GM12878 (cell line): ENCODE measurements around the gene IDI1. TPM values are rescaled to one million over a fixed set of nuclear protein-coding genes. Genes with fewer than 3 reads are reported as not detected.

Experiments used
- ATAC-seq: fragments of 200-7000 bp; cut with Tn5 transposase; 3 replicates; pipeline ENCODE4 v1.9.1; 2020; ENCODE audit warnings: mild to moderate bottlenecking, moderate library complexity
- BruUV-seq: library from RNA; stranded (reverse); fragments of 400-500 nt; replicated peaks from 2 replicates; lab custom pipeline; 2021; lab: Mats Ljungman, UMichigan
- CTCF ChIA-PET: fragments of 300-600 bp; sonication (Branson Sonifier 250); formaldehyde crosslinking; extraction: SDS; loops from one replicate; lab custom pipeline; 2021; ENCODE audit warnings: inconsistent platforms; lab: Yijun Ruan, JAX
- POLR2A ChIA-PET: fragments of 350-600 bp; formaldehyde crosslinking; extraction: SDS; loops from one replicate; lab custom pipeline; 2021; ENCODE audit warnings: inconsistent platforms; lab: Charles Lee
- RAD21 ChIA-PET: fragments of 300-600 bp; sonication (Branson Sonifier 250); formaldehyde crosslinking; loops from one replicate; lab custom pipeline; 2023; ENCODE audit warnings: antibody characterized with exemption; ENCODE audit not compliant: unreplicated experiment; lab: Charles Lee
- SMC1A ChIA-PET: fragments of 300-600 bp; sonication (Branson Sonifier 250); formaldehyde crosslinking; loops from one replicate; lab custom pipeline; 2023; ENCODE audit not compliant: unreplicated experiment, uncharacterized antibody; lab: Charles Lee
- DNase-seq: peaks from one replicate; pipeline ENCODE4 v3.0.0-alpha.2; 2011; ENCODE audit warnings: low read depth, low spot score
- FAIRE-seq: peaks from 3 replicates; lab custom pipeline; 2011; peaks lifted over from hg19 to GRCh38; lab: Jason Lieb, UNC
- H2AFZ ChIP-seq: 2 replicates; pipeline ENCODE4 v1.6.0; 2011; ENCODE audit warnings: low read depth, low read length, control low read depth; ENCODE audit not compliant: control insufficient read depth
- H3K27ac ChIP-seq: 2 replicates; pipeline ENCODE4 v1.5.1; 2011; ENCODE audit warnings: control low read depth; ENCODE audit not compliant: control insufficient read depth, insufficient read depth
- H3K27me3 ChIP-seq, 2 experiments: replicated peaks in 1 of 2; 2 replicates each; pipeline versions ENCODE4 v1.6.0 to v1.6.1; 2011; ENCODE audit warnings: low read length in 1 of 2; ENCODE audit not compliant: control insufficient read depth in 2 of 2, insufficient read depth in 2 of 2
- H3K36me3 ChIP-seq, 2 experiments: 2 replicates each; pipeline ENCODE4 v1.5.1; 2011; ENCODE audit warnings: low read length in 1 of 2; ENCODE audit not compliant: control insufficient read depth in 2 of 2, insufficient read depth in 2 of 2
- H3K4me1 ChIP-seq: 2 replicates; pipeline ENCODE4 v1.6.1; 2011; ENCODE audit warnings: mild to moderate bottlenecking, low read length, moderate library complexity, mixed read lengths; ENCODE audit not compliant: control insufficient read depth, insufficient read depth
- H3K4me2 ChIP-seq: 2 replicates; pipeline ENCODE4 v1.6.0; 2011; ENCODE audit warnings: control low read depth; ENCODE audit not compliant: control insufficient read depth, insufficient read depth
- H3K4me3 ChIP-seq: fragments of 200-600 bp; sonication (generic); 2 replicates; pipeline ENCODE4 v1.5.1; 2016
- H3K79me2 ChIP-seq: 2 replicates; pipeline ENCODE4 v1.6.0; 2011; ENCODE audit warnings: low read length; ENCODE audit not compliant: control insufficient read depth, insufficient read depth
- H3K9ac ChIP-seq: 2 replicates; pipeline ENCODE4 v1.8.0; 2011; ENCODE audit warnings: low read length, control low read depth, mixed read lengths; ENCODE audit not compliant: control insufficient read depth, insufficient read depth
- H3K9me3 ChIP-seq: replicated peaks from 3 replicates; pipeline ENCODE4 v1.5.1; 2011; ENCODE audit warnings: mild to moderate bottlenecking, low read length; ENCODE audit not compliant: control insufficient read depth, insufficient read depth
- H4K20me1 ChIP-seq: 2 replicates; pipeline ENCODE4 v1.6.0; 2011; ENCODE audit not compliant: control insufficient read depth, insufficient read depth
- BCL11A ChIP-seq: IDR thresholded peaks from 2 replicates; pipeline ENCODE4 v1.6.1; 2011; ENCODE audit warnings: low read depth, low read length
- CEBPB ChIP-seq, 2 experiments: fragments of 150-350 bp in 1 of 2; IDR thresholded peaks; 2 replicates each; pipeline ENCODE4 v1.6.1; 2012 to 2014; ENCODE audit warnings: low read depth in 2 of 2, low read length in 2 of 2, borderline replicate concordance in 1 of 2, inconsistent platforms in 1 of 2
- CREM ChIP-seq: IDR thresholded peaks from 2 replicates; pipeline ENCODE4 v1.6.1; 2014; ENCODE audit warnings: antibody characterized with exemption, low read depth
- ETV6 ChIP-seq, 2 experiments: fragments of 450-650 bp in 1 of 2; IDR thresholded peaks in 1 of 2; conservative IDR thresholded peaks in 1 of 2; 2 replicates each; pipeline ENCODE4 v1.6.1; 2014; ENCODE audit warnings: antibody characterized with exemption in 1 of 2, borderline replicate concordance in 1 of 2, low read depth in 1 of 2, mild to moderate bottlenecking in 1 of 2, moderate library complexity in 1 of 2
- GATAD2B ChIP-seq: fragments of 450-650 bp; conservative IDR thresholded peaks from 2 replicates; pipeline ENCODE4 v1.6.1; 2017; ENCODE audit warnings: low read depth, mild to moderate bottlenecking, moderate library complexity
- HDGF ChIP-seq: fragments of 450-650 bp; IDR thresholded peaks from 2 replicates; pipeline ENCODE4 v1.6.1; 2016; ENCODE audit warnings: antibody characterized with exemption
- NR2C2 ChIP-seq: IDR thresholded peaks from 2 replicates; pipeline ENCODE4 v1.6.1; 2011; ENCODE audit warnings: borderline replicate concordance, low read depth; ENCODE audit not compliant: control insufficient read depth, insufficient read length
- PML ChIP-seq: IDR thresholded peaks from 2 replicates; pipeline ENCODE4 v1.6.1; 2012; ENCODE audit warnings: low read length, inconsistent platforms
- RB1 ChIP-seq: fragments of 450-650 bp; formaldehyde crosslinking; IDR thresholded peaks from 2 replicates; pipeline ENCODE4 v1.6.1; 2017; ENCODE audit warnings: mild to moderate bottlenecking, borderline replicate concordance
- REST ChIP-seq: IDR thresholded peaks from 2 replicates; pipeline ENCODE4 v1.6.1; 2012; ENCODE audit warnings: mild to moderate bottlenecking, low read depth, low read length
- RFX5 ChIP-seq: IDR thresholded peaks from 2 replicates; pipeline ENCODE4 v1.6.1; 2011; ENCODE audit warnings: low read depth, low read length, improper control_type of control experiment
- ZNF274 ChIP-seq: IDR thresholded peaks from one replicate; pipeline ENCODE4 v1.8.0; 2011; ENCODE audit not compliant: insufficient read length, insufficient read depth
- WGBS: methylation state at CpG from one replicate; pipeline ENCODE4 v1.1.6; 2016; ENCODE audit warnings: low lambda C conversion rate; ENCODE audit not compliant: insufficient replicate concordance, insufficient coverage; ENCODE audit errors: missing lambda C conversion rate; 5-methylcytosine and 5-hydroxymethylcytosine counted together
- in situ Hi-C: fragments of 300-500 bp; cut with MboI; formaldehyde crosslinking; loops from 9 replicates; pipeline ENCODE4 v1.14.3; 2018; ENCODE audit warnings: mixed read lengths
- intact Hi-C: fragments of 100-400 bp; cut with micrococcal nuclease; formaldehyde crosslinking; loops from one replicate; pipeline ENCODE4 v1.14.2; 2022; ENCODE audit not compliant: unreplicated experiment
- polyA plus RNA-seq, 11 experiments: library from polyadenylated mRNA; depleted of rRNA in 4 of 11; unstranded in 6 of 11; stranded (reverse) in 5 of 11; fragments of >200 nt; fragmentation: Nextera tagmentation in 4 of 11; fragmentation: Illumina TruSeq in 1 of 11; extraction: Ambion mirVana in 4 of 11; extraction: Trizol in 1 of 11; gene quantifications; 1 replicate in 1 of 11; 2 replicates in 10 of 11; pipeline versions ENCODE4 v1.2.1 to v1.2.3, GENCODE V29; 2011 to 2016; ENCODE audit warnings: inconsistent platforms in 2 of 11, missing spikeins in 2 of 11, low read depth in 1 of 11
- total RNA-seq, 4 experiments: library from RNA; depleted of rRNA in 3 of 4; stranded (reverse); fragments of >200 nt in 3 of 4; fragmentation: Illumina TruSeq in 1 of 4; extraction: Trizol in 1 of 4; gene quantifications; 2 replicates each; pipeline versions ENCODE4 v1.2.1 to v1.2.3, GENCODE V29; 2013 to 2021
- TF ChIP-seq, protein P1 (sequence below): IDR thresholded peaks from 2 replicates; pipeline ENCODE4 v1.6.1; 2011; ENCODE audit warnings: borderline replicate concordance, low read depth, mild to moderate bottlenecking, moderate library complexity, low read length; ENCODE audit not compliant: insufficient read depth, poor library complexity, severe bottlenecking
- TF ChIP-seq, protein P2 (sequence below): IDR thresholded peaks from 2 replicates; pipeline ENCODE4 v1.6.1; 2012; ENCODE audit warnings: low read length, inconsistent platforms
- TF ChIP-seq, protein P3 (sequence below): IDR thresholded peaks from 2 replicates; pipeline ENCODE4 v1.6.1; 2012; ENCODE audit warnings: low read depth, low read length, improper control_type of control experiment

Gene IDI1
- total and polyA plus RNA-seq, 10 of the 15 experiments (the other 5 are each of a cell fraction or from before 2014, with no cell fraction given), result 85.5 to 223 (median 157) TPM

- TF ChIP-seq, protein P1, sequence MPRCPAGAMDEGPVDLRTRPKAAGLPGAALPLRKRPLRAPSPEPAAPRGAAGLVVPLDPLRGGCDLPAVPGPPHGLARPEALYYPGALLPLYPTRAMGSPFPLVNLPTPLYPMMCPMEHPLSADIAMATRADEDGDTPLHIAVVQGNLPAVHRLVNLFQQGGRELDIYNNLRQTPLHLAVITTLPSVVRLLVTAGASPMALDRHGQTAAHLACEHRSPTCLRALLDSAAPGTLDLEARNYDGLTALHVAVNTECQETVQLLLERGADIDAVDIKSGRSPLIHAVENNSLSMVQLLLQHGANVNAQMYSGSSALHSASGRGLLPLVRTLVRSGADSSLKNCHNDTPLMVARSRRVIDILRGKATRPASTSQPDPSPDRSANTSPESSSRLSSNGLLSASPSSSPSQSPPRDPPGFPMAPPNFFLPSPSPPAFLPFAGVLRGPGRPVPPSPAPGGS, result no peak
- TF ChIP-seq HDGF, result no peak
- TF ChIP-seq, protein P2, sequence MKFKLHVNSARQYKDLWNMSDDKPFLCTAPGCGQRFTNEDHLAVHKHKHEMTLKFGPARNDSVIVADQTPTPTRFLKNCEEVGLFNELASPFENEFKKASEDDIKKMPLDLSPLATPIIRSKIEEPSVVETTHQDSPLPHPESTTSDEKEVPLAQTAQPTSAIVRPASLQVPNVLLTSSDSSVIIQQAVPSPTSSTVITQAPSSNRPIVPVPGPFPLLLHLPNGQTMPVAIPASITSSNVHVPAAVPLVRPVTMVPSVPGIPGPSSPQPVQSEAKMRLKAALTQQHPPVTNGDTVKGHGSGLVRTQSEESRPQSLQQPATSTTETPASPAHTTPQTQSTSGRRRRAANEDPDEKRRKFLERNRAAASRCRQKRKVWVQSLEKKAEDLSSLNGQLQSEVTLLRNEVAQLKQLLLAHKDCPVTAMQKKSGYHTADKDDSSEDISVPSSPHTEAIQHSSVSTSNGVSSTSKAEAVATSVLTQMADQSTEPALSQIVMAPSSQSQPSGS, result no peak
Observed at GRCh38 chr10:1025683-1026082, 23.2 kb downstream of the IDI1 start, which contains the start of gene IDI2 (continued).

DNA sequence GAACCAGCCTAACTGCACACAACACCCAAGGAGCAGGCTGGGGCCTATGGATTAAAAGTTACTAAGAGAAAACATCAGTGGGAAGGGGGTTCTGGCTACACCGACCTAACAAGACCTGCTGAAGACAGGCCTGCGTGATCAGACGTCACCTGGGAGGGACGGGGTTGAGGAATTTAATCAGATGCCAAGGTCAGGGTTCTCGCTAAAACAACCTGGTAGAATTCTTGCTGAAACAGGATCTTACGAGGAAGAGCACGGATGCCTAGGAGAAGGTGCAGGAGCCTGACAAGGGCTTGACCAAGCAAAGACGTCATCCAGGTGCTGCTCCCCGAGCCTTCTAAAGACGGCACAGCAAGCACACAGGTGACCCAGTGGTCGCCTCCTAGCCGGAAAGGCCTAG, 24.8 kb downstream of the IDI1 start:
- ATAC-seq (no peak), DNase-seq (no peak), FAIRE-seq (no peak)
- Histone ChIP-seq H3K79me2 (no peaks in the 10 kb centered on the region), H4K20me1 (no peaks in the 10 kb centered on the region), H3K4me2 (no peak overlapping the region), H3K27ac (no peak overlapping the region), H3K9ac (no peak overlapping the region), H3K9me3 (no peaks in the 10 kb centered on the region), H2AFZ (no peak overlapping the region), H3K27me3 (no peaks in the 10 kb centered on the region), H3K36me3 (peaks cover 4 to 5% of the 10 kb centered on the region in 2 experiments; a peak in 3 of 4 replicates), H3K4me3 (no peak overlapping the region), H3K4me1 (no peaks in the 10 kb centered on the region)
- TF ChIP-seq BCL11A (no peak), ZNF274 (no peak), CREM (no peak), NR2C2 (no peak), RB1 (no peak), CEBPB (IDR thresholded peaks at IDR 0.05; ENCODE audit: borderline replicate concordance in 1 of 2, low read depth in 2 of 2, low read length in 2 of 2) (no peak), PML (no peak), ETV6 (conservative IDR thresholded peaks at IDR 0.05 in 1 of 2, IDR thresholded peaks at IDR 0.05 in 1 of 2; ENCODE audit: borderline replicate concordance in 1 of 2, low read depth in 1 of 2) (no peak), GATAD2B (no peak), REST (no peak), RFX5 (no peak), HDGF (no peak)
- TF ChIP-seq, protein P3, sequence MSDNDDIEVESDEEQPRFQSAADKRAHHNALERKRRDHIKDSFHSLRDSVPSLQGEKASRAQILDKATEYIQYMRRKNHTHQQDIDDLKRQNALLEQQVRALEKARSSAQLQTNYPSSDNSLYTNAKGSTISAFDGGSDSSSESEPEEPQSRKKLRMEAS, result no peak
- TF ChIP-seq, protein P2, result no peak
- BruUV-seq, result no TSS peak
- intact Hi-C loops, result no loop called here
- ChIA-PET SMC1A (no interaction called here), POLR2A (no interaction called here), RAD21 (no interaction called here), CTCF (no interaction called here)
- 98% methylated on average over 12 of the region's 12 CpGs for WGBS
- in situ Hi-C loops, result no loop called here
